IMR-90 (cell line): ENCODE data around the gene PTAR1. TPM values are rescaled to one million over a fixed set of nuclear protein-coding genes. Genes with fewer than 3 reads are reported as not detected.

Source experiments
- ATAC-seq: fragments of 200-7000 bp; cut with Tn5 transposase; 2 replicates; pipeline ENCODE4 v1.9.1; 2020; ENCODE audit warnings: low read depth, mild to moderate bottlenecking, moderate library complexity
- BruUV-seq: library from RNA; stranded (reverse); fragments of 400-500 nt; replicated peaks from 2 replicates; lab custom pipeline; 2021; lab: Mats Ljungman, UMichigan
- CTCF ChIA-PET: fragments of 300-600 bp; formaldehyde crosslinking; extraction: SDS; loops from one replicate; lab custom pipeline; 2021; ENCODE audit warnings: antibody characterized with exemption; lab: Yijun Ruan, JAX
- POLR2A ChIA-PET: fragments of 300-600 bp; sonication (Branson Sonifier 250); formaldehyde crosslinking; loops from one replicate; lab custom pipeline; 2022; ENCODE audit warnings: antibody characterized with exemption; ENCODE audit not compliant: unreplicated experiment; lab: Charles Lee
- DNase-seq: peaks from one replicate; pipeline ENCODE4 v3.0.0; 2013
- H2AFZ ChIP-seq: replicated peaks from 2 replicates; pipeline ENCODE3; 2013; ENCODE audit warnings: low read length, mild to moderate bottlenecking; ENCODE audit not compliant: poor library complexity
- H2AK5ac ChIP-seq: 2 replicates; pipeline ENCODE4 v1.6.1; 2013; ENCODE audit warnings: low read depth, low read length, inconsistent platforms
- H2AK9ac ChIP-seq: replicated peaks from 2 replicates; pipeline ENCODE3; 2013; ENCODE audit warnings: mild to moderate bottlenecking, low read depth, low read length, moderate library complexity; ENCODE audit not compliant: poor library complexity
- H2BK120ac ChIP-seq: 2 replicates; pipeline ENCODE4 v1.6.1; 2013; ENCODE audit warnings: low read depth, low read length, inconsistent platforms
- H2BK15ac ChIP-seq: 3 replicates; pipeline ENCODE4 v1.6.1; 2013; ENCODE audit warnings: low read depth, low read length, inconsistent platforms
- H2BK20ac ChIP-seq: 2 replicates; pipeline ENCODE4 v1.6.1; 2013; ENCODE audit warnings: low read depth, mild to moderate bottlenecking, inconsistent platforms, low read length, moderate library complexity
- H2BK5ac ChIP-seq: 2 replicates; pipeline ENCODE4 v1.6.1; 2013; ENCODE audit warnings: mild to moderate bottlenecking, low read depth, low read length, inconsistent platforms; ENCODE audit not compliant: poor library complexity, severe bottlenecking
- H3K14ac ChIP-seq: replicated peaks from 2 replicates; pipeline ENCODE4 v1.6.1; 2013; ENCODE audit warnings: low read depth, low read length, inconsistent platforms
- H3K18ac ChIP-seq: 2 replicates; pipeline ENCODE4 v1.6.1; 2013; ENCODE audit warnings: low read depth, low read length, control low read depth
- H3K23ac ChIP-seq: 2 replicates; pipeline ENCODE4 v1.6.1; 2013; ENCODE audit warnings: low read depth, low read length, inconsistent platforms
- H3K27ac ChIP-seq: 2 replicates; pipeline ENCODE4 v1.5.1; 2013; ENCODE audit warnings: mild to moderate bottlenecking, control low read depth, low read length; ENCODE audit not compliant: insufficient read depth
- H3K27me3 ChIP-seq: 2 replicates; pipeline ENCODE4 v1.6.1; 2013; ENCODE audit warnings: low read length; ENCODE audit not compliant: control insufficient read depth, insufficient read depth
- H3K36me3 ChIP-seq: 2 replicates; pipeline ENCODE4 v1.6.1; 2013; ENCODE audit warnings: low read length, mixed read lengths; ENCODE audit not compliant: control insufficient read depth, insufficient read depth
- H3K4ac ChIP-seq: 2 replicates; pipeline ENCODE4 v1.6.1; 2013; ENCODE audit warnings: low read depth, low read length, inconsistent platforms
- H3K4me1 ChIP-seq: 2 replicates; pipeline ENCODE4 v1.6.1; 2013; ENCODE audit warnings: low read length, mixed read lengths; ENCODE audit not compliant: control insufficient read depth, insufficient read depth
- H3K4me2 ChIP-seq: 2 replicates; pipeline ENCODE4 v1.6.1; 2013; ENCODE audit warnings: low read depth, mild to moderate bottlenecking, control low read depth, low read length, moderate library complexity
- H3K4me3 ChIP-seq: 2 replicates; pipeline ENCODE4 v1.5.1; 2013; ENCODE audit warnings: low read depth, mild to moderate bottlenecking, control low read depth, low read length, moderate library complexity; ENCODE audit not compliant: insufficient read depth
- H3K56ac ChIP-seq: 2 replicates; pipeline ENCODE4 v1.6.1; 2013; ENCODE audit warnings: low read length, inconsistent platforms; ENCODE audit not compliant: insufficient read depth; ENCODE audit errors: extremely low read depth
- H3K79me1 ChIP-seq, 2 experiments: 2 replicates each; pipeline ENCODE4 v1.6.1; 2013; ENCODE audit warnings: low read length in 2 of 2, inconsistent platforms in 1 of 2, low read depth in 1 of 2
- H3K9ac ChIP-seq: 2 replicates; pipeline ENCODE4 v1.6.1; 2013; ENCODE audit warnings: low read depth, low read length, control low read depth
- H3K9me1 ChIP-seq: 2 replicates; pipeline ENCODE4 v1.6.1; 2013; ENCODE audit warnings: low read length, inconsistent platforms; ENCODE audit not compliant: insufficient read depth
- H3K9me3 ChIP-seq: 2 replicates; pipeline ENCODE4 v1.6.1; 2013; ENCODE audit warnings: low read length; ENCODE audit not compliant: control insufficient read depth, insufficient read depth
- H4K20me1 ChIP-seq: 2 replicates; pipeline ENCODE4 v1.6.1; 2013; ENCODE audit warnings: low read length, inconsistent platforms; ENCODE audit not compliant: insufficient read depth
- H4K5ac ChIP-seq: 2 replicates; pipeline ENCODE4 v1.6.1; 2013; ENCODE audit warnings: mild to moderate bottlenecking, low read depth, low read length, control low read depth
- H4K8ac ChIP-seq, 2 experiments: 2 replicates each; pipeline ENCODE4 v1.6.1; 2013; ENCODE audit warnings: low read depth in 2 of 2, low read length in 2 of 2, control low read depth in 1 of 2, inconsistent platforms in 1 of 2
- H4K91ac ChIP-seq: 2 replicates; pipeline ENCODE4 v1.6.1; 2013; ENCODE audit warnings: low read depth, low read length, inconsistent platforms; ENCODE audit not compliant: insufficient read depth
- BHLHE40 ChIP-seq: fragments of 150-350 bp; IDR thresholded peaks from 2 replicates; pipeline ENCODE4 v1.6.1; 2016; ENCODE audit warnings: mild to moderate bottlenecking, low read depth, low read length
- CEBPB ChIP-seq: IDR thresholded peaks from 2 replicates; pipeline ENCODE4 v1.6.1; 2012; ENCODE audit warnings: low read depth, low read length, improper control_type of control experiment
- CHD1 ChIP-seq: IDR thresholded peaks from 2 replicates; pipeline ENCODE4 v1.6.1; 2012; ENCODE audit warnings: low read depth, low read length, improper control_type of control experiment
- FOS ChIP-seq: fragments of 150-350 bp; IDR thresholded peaks from 2 replicates; pipeline ENCODE4 v1.6.1; 2016; ENCODE audit warnings: low read depth, low read length
- MAFK ChIP-seq: IDR thresholded peaks from 2 replicates; pipeline ENCODE4 v1.6.1; 2012; ENCODE audit warnings: low read depth, low read length, improper control_type of control experiment
- MAZ ChIP-seq: IDR thresholded peaks from 2 replicates; pipeline ENCODE4 v1.6.1; 2012; ENCODE audit warnings: low read depth, mild to moderate bottlenecking, low read length, improper control_type of control experiment, moderate library complexity, borderline replicate concordance
- MXI1 ChIP-seq: IDR thresholded peaks from 2 replicates; pipeline ENCODE4 v1.6.1; 2012; ENCODE audit warnings: low read depth, mild to moderate bottlenecking, low read length, moderate library complexity, borderline replicate concordance
- NFE2L2 ChIP-seq: fragments of 150-350 bp; IDR thresholded peaks from 2 replicates; pipeline ENCODE4 v1.6.1; 2016; ENCODE audit warnings: low read depth, mild to moderate bottlenecking, low read length
- POLR2A ChIP-seq: IDR thresholded peaks from 2 replicates; pipeline ENCODE4 v1.6.1; 2012; ENCODE audit warnings: mild to moderate bottlenecking, low read depth, low read length
- RAD21 ChIP-seq: IDR thresholded peaks from 2 replicates; pipeline ENCODE4 v1.6.1; 2012; ENCODE audit warnings: low read length, improper control_type of control experiment
- RCOR1 ChIP-seq: IDR thresholded peaks from 2 replicates; pipeline ENCODE4 v1.6.1; 2012; ENCODE audit warnings: mild to moderate bottlenecking, low read length, improper control_type of control experiment; ENCODE audit not compliant: insufficient replicate concordance
- RFX5 ChIP-seq: IDR thresholded peaks from 2 replicates; pipeline ENCODE4 v1.8.0; 2012; ENCODE audit warnings: low read depth, mild to moderate bottlenecking, low read length, moderate library complexity
- SMC3 ChIP-seq: fragments of 150-350 bp; IDR thresholded peaks from 2 replicates; pipeline ENCODE4 v1.6.1; 2016; ENCODE audit warnings: low read depth, mild to moderate bottlenecking, antibody characterized with exemption, low read length, moderate library complexity
- WGBS, 2 experiments: methylation state at CpG; one replicate each; pipeline versions ENCODE4 v1.1.5 to v1.1.7; 2013; ENCODE audit warnings: missing lambda C conversion rate in 2 of 2; ENCODE audit not compliant: insufficient read length in 1 of 2; ENCODE audit errors: extremely low coverage in 2 of 2; 5-methylcytosine and 5-hydroxymethylcytosine counted together
- dilution Hi-C: fragments of 300-500 bp; cut with HindIII; formaldehyde crosslinking; loops from one replicate; pipeline ENCODE4 v1.14.3; 2018; ENCODE audit warnings: low sequenced_read_pairs; ENCODE audit not compliant: unreplicated experiment
- in situ Hi-C: fragments of 300-500 bp; cut with MboI; formaldehyde crosslinking; loops from 3 replicates; pipeline ENCODE4 v1.14.3; 2019; ENCODE audit warnings: low sequenced_read_pairs, inconsistent platforms, mixed read lengths
- intact Hi-C: fragments of 100-400 bp; cut with micrococcal nuclease; formaldehyde crosslinking; loops from 2 replicates; pipeline ENCODE4 v1.10.0; 2022
- polyA plus RNA-seq, 3 experiments: library from polyadenylated mRNA; depleted of rRNA; stranded (reverse); fragments of >200 nt; gene quantifications; 2 replicates each; pipeline ENCODE4 v1.2.3, GENCODE V29; 2012; ENCODE audit warnings: low replicate concordance in 1 of 3
- total RNA-seq: library from RNA; depleted of rRNA; stranded (reverse); fragments of >200 nt; gene quantifications from 2 replicates; pipeline ENCODE4 v1.2.3, GENCODE V29; 2012
- TF ChIP-seq, protein P1 (sequence below): fragments of 150-350 bp; IDR thresholded peaks from 2 replicates; pipeline ENCODE4 v1.6.1; 2016; ENCODE audit warnings: low read depth, mild to moderate bottlenecking, low read length, moderate library complexity, borderline replicate concordance
- TF ChIP-seq, protein P2 (sequence below): conservative IDR thresholded peaks from 2 replicates; pipeline ENCODE4 v1.5.1; 2012; ENCODE audit warnings: mild to moderate bottlenecking, low read depth, low read length, improper control_type of control experiment
- TF ChIP-seq, protein P3 (sequence below): fragments of 150-350 bp; IDR thresholded peaks from 2 replicates; pipeline ENCODE4 v1.6.1; 2017; ENCODE audit warnings: mild to moderate bottlenecking, antibody characterized with exemption, low read length, low read depth

Gene PTAR1
- total and polyA plus RNA-seq, 2 of the 4 experiments (the other 2 are of a cell fraction): 10.6 to 110 TPM

DNA sequence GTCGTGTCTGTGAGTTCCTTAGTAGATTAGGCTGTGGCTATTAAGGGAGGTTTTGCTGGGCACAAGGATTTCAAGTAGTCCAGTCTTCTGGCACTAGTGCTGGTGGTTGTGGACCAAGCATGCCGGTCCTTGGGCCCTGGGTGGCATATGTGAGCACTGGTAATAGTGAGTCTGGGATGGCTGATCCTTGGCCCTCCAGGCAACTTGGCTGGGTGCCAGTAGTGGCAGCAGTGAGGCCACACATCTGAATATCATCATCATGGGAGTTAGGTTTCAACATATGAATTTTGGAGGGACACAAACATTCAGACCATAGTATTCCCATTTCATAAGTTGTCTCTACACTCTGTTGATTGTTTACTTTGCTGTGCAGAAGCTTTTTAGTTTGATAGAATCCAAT lies 62.3 kb downstream of the PTAR1 start:
- Histone ChIP-seq H3K9me1 (no peaks in the 10 kb centered on the region), H3K4me2 (no peak overlapping the region), H2BK120ac (no peak overlapping the region), H2BK20ac (no peak overlapping the region), H3K4ac (no peak overlapping the region), H2AK5ac (no peak overlapping the region), H4K8ac (no peak overlapping the region), H3K56ac (no peak overlapping the region), H3K79me1 (no peaks in the 10 kb centered on the region), H4K5ac (no peak overlapping the region), H3K9me3 (peaks cover 9% of the 10 kb centered on the region), H3K18ac (no peak overlapping the region), H3K14ac (no peak overlapping the region), H3K27ac (no peak overlapping the region), H3K23ac (no peak overlapping the region), H3K27me3 (no peaks in the 10 kb centered on the region), H3K9ac (no peak overlapping the region), H3K36me3 (no peaks in the 10 kb centered on the region), H4K20me1 (no peaks in the 10 kb centered on the region), H3K4me1 (no peaks in the 10 kb centered on the region), H2BK5ac (no peak overlapping the region), H2BK15ac (no peak overlapping the region), H3K4me3 (no peak overlapping the region), H2AK9ac (no peak overlapping the region), H2AFZ (no peak overlapping the region), H4K91ac (no peak overlapping the region)
- ATAC-seq (no peak), DNase-seq (no peak)
- CTCF ChIA-PET: no interaction called here
- POLR2A ChIA-PET: no interaction called here
- WGBS, 2 experiments: 67% methylated on average over 1 of the region's 2 CpGs; no CpG with 5 or more reads in 1 of the 2 experiments
- TF ChIP-seq, protein P1, sequence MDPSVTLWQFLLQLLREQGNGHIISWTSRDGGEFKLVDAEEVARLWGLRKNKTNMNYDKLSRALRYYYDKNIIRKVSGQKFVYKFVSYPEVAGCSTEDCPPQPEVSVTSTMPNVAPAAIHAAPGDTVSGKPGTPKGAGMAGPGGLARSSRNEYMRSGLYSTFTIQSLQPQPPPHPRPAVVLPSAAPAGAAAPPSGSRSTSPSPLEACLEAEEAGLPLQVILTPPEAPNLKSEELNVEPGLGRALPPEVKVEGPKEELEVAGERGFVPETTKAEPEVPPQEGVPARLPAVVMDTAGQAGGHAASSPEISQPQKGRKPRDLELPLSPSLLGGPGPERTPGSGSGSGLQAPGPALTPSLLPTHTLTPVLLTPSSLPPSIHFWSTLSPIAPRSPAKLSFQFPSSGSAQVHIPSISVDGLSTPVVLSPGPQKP: no peak
- TF ChIP-seq MAFK (no peak), POLR2A (no peak), CHD1 (no peak), MXI1 (no peak), MAZ (no peak), NFE2L2 (no peak), FOS (no peak), RCOR1 (no peak), RAD21 (no peak), CEBPB (no peak), RFX5 (no peak), SMC3 (no peak), BHLHE40 (no peak)
- TF ChIP-seq, protein P2, sequence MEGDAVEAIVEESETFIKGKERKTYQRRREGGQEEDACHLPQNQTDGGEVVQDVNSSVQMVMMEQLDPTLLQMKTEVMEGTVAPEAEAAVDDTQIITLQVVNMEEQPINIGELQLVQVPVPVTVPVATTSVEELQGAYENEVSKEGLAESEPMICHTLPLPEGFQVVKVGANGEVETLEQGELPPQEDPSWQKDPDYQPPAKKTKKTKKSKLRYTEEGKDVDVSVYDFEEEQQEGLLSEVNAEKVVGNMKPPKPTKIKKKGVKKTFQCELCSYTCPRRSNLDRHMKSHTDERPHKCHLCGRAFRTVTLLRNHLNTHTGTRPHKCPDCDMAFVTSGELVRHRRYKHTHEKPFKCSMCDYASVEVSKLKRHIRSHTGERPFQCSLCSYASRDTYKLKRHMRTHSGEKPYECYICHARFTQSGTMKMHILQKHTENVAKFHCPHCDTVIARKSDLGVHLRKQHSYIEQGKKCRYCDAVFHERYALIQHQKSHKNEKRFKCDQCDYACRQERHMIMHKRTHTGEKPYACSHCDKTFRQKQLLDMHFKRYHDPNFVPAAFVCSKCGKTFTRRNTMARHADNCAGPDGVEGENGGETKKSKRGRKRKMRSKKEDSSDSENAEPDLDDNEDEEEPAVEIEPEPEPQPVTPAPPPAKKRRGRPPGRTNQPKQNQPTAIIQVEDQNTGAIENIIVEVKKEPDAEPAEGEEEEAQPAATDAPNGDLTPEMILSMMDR: no peak
- TF ChIP-seq, protein P3, sequence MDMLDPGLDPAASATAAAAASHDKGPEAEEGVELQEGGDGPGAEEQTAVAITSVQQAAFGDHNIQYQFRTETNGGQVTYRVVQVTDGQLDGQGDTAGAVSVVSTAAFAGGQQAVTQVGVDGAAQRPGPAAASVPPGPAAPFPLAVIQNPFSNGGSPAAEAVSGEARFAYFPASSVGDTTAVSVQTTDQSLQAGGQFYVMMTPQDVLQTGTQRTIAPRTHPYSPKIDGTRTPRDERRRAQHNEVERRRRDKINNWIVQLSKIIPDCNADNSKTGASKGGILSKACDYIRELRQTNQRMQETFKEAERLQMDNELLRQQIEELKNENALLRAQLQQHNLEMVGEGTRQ: no peak
- no TSS peak for BruUV-seq
- in situ Hi-C loops (no loop called here), dilution Hi-C loops (no loop called here), intact Hi-C loops (no loop called here)
